AG04449 (cell line): ENCODE measurements around the gene CEMIP.

Experiments
- CTCF ChIA-PET: fragments of 350-600 bp; formaldehyde crosslinking; extraction: SDS; loops from one replicate; lab custom pipeline; 2021; ENCODE audit warnings: antibody characterized with exemption; lab: Yijun Ruan, JAX
- POLR2A ChIA-PET: fragments of 400-600, 350-600 bp; formaldehyde crosslinking; extraction: SDS; loops from one replicate; lab custom pipeline; 2020; ENCODE audit warnings: antibody characterized with exemption, inconsistent platforms; lab: Yijun Ruan, JAX
- DNase-seq: peaks from one replicate; pipeline ENCODE4 v3.0.0-alpha.2; 2010; ENCODE audit warnings: low read depth, low spot score
- H3K4me3 ChIP-seq: 2 replicates; pipeline ENCODE4 v1.5.1; 2011; ENCODE audit warnings: low read depth, mild to moderate bottlenecking, control low read depth, low read length
- CTCF ChIP-seq: IDR thresholded peaks from one replicate; pipeline ENCODE4 v1.5.1; 2011; ENCODE audit warnings: mild to moderate bottlenecking, moderate library complexity, low read length, control low read depth, inconsistent platforms; ENCODE audit not compliant: insufficient read depth; ENCODE audit errors: missing control alignments

The CEMIP gene

DNA sequence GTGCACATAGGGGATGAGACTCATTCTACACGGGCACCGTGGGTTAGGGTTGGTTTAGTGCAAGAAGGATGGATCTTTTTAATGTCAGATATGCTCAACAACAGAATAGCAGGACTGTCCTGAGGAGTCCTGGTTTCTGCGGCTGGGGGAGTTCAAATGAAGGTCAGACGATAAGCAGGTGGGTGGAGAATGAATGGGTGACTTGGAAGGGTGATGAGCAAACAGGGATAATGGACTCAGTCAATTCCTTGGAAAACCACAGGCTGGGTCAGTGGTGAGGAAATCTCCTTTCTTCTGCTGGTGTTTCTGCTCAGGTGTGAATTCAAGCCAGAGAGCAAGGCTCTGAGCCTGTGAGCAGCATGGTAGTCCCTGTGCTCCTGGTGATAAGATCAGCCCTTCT lies 150.5 kb downstream of the CEMIP start:
- POLR2A ChIA-PET, result no interaction called here
- TF ChIP-seq CTCF, result no peak
- CTCF ChIA-PET, result no interaction called here
- no peak for DNase-seq
- no peak overlapping the region for H3K4me3 ChIP-seq

- ChIA-PET CTCF (no interaction called here), POLR2A (no interaction called here)
- no peak for TF ChIP-seq CTCF
- no peak overlapping the region for H3K4me3 ChIP-seq
- no peak for DNase-seq
Observed at GRCh38 chr15:80931191-80931590, 152.0 kb downstream of the CEMIP start.

GRCh38 chr15:80931721-80932512 lies 152.7 kb downstream of the CEMIP start:
- CTCF ChIA-PET, result no interaction called here
- no peak overlapping the region for H3K4me3 ChIP-seq
- POLR2A ChIA-PET, result no interaction called here
- no peak for TF ChIP-seq CTCF
- no peak for DNase-seq

- DNase-seq, result no peak
- ChIA-PET CTCF (no interaction called here), POLR2A (no interaction called here)
- no peak overlapping the region for H3K4me3 ChIP-seq
- TF ChIP-seq CTCF, result no peak
Observed at GRCh38 chr15:80932513-80932815, 153.3 kb downstream of the CEMIP start.

DNA sequence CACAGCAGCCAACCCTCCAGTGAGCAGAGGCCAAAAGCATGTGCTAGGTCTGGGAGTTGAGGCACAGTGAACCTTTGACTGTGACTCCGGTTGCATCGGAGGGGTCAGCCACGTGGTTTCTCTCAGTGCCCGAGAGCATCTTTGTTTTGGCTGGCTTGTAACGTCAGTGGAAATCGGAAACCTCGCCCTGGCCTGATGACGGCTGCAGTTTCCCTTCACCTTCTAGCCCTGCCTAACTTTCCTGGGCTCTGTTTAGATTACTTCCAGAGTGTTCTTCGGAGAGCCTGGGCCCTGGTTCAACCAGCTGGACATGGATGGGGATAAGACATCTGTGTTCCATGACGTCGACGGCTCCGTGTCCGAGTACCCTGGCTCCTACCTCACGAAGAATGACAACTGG lies 153.8 kb downstream of the CEMIP start:
- ChIA-PET CTCF (no interaction called here), POLR2A (no interaction called here)
- no peak for DNase-seq
- H3K4me3 ChIP-seq, result no peak overlapping the region
- no peak for TF ChIP-seq CTCF

DNA sequence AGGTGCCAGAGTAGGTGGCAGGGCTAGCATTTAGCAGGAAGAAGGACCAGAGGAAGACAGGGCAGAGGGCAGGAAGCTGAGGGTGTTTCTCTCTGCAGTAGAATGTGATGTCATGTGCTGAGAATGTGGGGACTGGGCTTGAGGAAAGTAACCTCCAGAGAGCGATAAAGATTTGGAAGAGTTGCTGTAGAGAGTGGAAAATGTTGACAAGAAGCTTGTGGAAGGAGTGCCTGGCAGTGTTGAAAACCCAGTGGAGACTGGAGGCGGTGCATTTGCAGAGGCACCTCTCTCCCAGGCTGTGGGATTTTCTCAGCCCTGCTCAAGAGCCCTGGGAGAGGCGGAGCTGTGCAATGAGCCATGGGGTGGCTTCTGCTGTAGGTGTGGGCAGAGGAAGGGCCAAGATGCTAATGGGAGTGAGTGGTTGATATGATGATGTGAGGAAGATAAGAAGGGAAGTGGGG lies 155.6 kb downstream of the CEMIP start:
- no peak for DNase-seq
- POLR2A ChIA-PET, result no interaction called here
- CTCF ChIA-PET, result interaction anchor here (0.7 to 1.7 kb wide), 4 partner anchors 11 to 331 kb away, joined by 3 to 6 read pairs (median 4); no protein-coding TSS in a partner anchor
- no peak overlapping the region for H3K4me3 ChIP-seq
- no peak for TF ChIP-seq CTCF
